ENCODE measurements around the gene DNAJC12.

Gene DNAJC12

GRCh38 chr10:67804395-67804678 lies 33.7 kb downstream of the DNAJC12 start:
- ATAC-seq, result no peak
- TF ChIP-seq POU6F1 (CRISPR knock-in tag; IDR thresholded peaks at IDR 0.05; ENCODE audit: borderline replicate concordance, low read depth) (no peak), CSDC2 (CRISPR knock-in tag; IDR thresholded peaks at IDR 0.05) (no peak), ZFP30 (CRISPR knock-in tag; IDR thresholded peaks at IDR 0.05) (no peak), RARB (CRISPR knock-in tag; IDR thresholded peaks at IDR 0.05) (no peak), ESRRG (CRISPR knock-in tag; IDR thresholded peaks at IDR 0.05) (no peak), SNAI2 (CRISPR knock-in tag; IDR thresholded peaks at IDR 0.05) (no peak), ISL1 (CRISPR knock-in tag; IDR thresholded peaks at IDR 0.05) (no peak), BACH2 (CRISPR knock-in tag; IDR thresholded peaks at IDR 0.05; ENCODE audit: borderline replicate concordance) (no peak), ZNF70 (CRISPR knock-in tag; IDR thresholded peaks at IDR 0.05) (no peak), PPARA (CRISPR knock-in tag; IDR thresholded peaks at IDR 0.05; ENCODE audit: borderline replicate concordance) (no peak), OSR1 (CRISPR knock-in tag; IDR thresholded peaks at IDR 0.05) (no peak), GLIS3 (CRISPR knock-in tag; IDR thresholded peaks at IDR 0.05) (no peak), PATZ1 (CRISPR knock-in tag; IDR thresholded peaks at IDR 0.05; ENCODE audit: borderline replicate concordance) (no peak), TCF4 (CRISPR knock-in tag; IDR thresholded peaks at IDR 0.05; ENCODE audit: borderline replicate concordance) (no peak)
- TF ChIP-seq, protein P1, sequence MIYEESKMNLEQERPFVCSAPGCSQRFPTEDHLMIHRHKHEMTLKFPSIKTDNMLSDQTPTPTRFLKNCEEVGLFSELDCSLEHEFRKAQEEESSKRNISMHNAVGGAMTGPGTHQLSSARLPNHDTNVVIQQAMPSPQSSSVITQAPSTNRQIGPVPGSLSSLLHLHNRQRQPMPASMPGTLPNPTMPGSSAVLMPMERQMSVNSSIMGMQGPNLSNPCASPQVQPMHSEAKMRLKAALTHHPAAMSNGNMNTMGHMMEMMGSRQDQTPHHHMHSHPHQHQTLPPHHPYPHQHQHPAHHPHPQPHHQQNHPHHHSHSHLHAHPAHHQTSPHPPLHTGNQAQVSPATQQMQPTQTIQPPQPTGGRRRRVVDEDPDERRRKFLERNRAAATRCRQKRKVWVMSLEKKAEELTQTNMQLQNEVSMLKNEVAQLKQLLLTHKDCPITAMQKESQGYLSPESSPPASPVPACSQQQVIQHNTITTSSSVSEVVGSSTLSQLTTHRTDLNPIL (CRISPR knock-in tag; IDR thresholded peaks at IDR 0.05; ENCODE audit: low read depth), result no peak

DNA sequence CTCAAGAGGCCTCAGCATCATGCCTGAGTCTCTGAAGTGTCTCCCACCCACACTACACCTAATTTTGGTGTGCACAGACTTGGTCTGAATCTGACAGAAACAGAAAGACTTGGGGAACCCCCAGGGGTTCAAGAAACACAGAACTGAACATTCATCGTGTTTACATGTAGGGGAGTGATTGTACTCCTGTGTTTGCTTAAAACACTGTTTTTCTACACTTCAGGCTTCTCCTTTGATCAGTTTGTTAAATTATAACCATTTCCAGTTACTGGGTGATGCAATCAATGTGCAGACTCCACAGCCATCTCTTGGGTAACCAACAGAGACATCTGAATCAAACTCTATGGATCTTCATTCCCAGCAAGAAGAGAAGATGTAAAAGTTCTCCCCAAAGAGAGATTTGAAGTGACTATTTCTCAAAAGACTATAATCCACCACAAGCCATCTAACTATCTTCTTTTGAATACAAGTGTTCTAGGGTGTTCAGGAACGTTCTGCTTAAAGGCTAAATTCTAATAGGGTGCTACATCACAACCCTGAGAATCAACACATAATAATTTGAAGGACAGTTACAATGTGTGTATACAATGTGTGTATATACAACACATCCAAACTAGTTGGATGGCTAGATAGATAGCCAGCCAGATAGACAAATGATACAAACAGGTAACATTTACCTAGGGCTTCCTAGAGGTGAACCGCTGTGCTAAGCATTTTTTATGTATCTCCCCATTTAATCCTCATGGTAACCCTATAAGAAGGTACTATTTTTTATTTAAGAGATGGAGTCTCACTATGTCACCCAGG lies 34.2 kb downstream of the DNAJC12 start:
- ATAC-seq, result no peak
- TF ChIP-seq CSRNP3 (CRISPR knock-in tag; IDR thresholded peaks at IDR 0.05) (no peak), ZNF70 (CRISPR knock-in tag; IDR thresholded peaks at IDR 0.05) (no peak), ARNTL (CRISPR knock-in tag; IDR thresholded peaks at IDR 0.05; ENCODE audit: borderline replicate concordance, low read depth) (no peak), PPARA (CRISPR knock-in tag; IDR thresholded peaks at IDR 0.05; ENCODE audit: borderline replicate concordance) (no peak), ZFP3 (CRISPR knock-in tag; IDR thresholded peaks at IDR 0.05) (no peak), TCF4 (CRISPR knock-in tag; IDR thresholded peaks at IDR 0.05; ENCODE audit: borderline replicate concordance) (no peak), RARB (CRISPR knock-in tag; IDR thresholded peaks at IDR 0.05) (no peak), ZC3H10 (CRISPR knock-in tag; IDR thresholded peaks at IDR 0.05) (no peak), BACH2 (CRISPR knock-in tag; IDR thresholded peaks at IDR 0.05; ENCODE audit: borderline replicate concordance) (no peak), ISL1 (CRISPR knock-in tag; IDR thresholded peaks at IDR 0.05) (no peak), OSR1 (CRISPR knock-in tag; IDR thresholded peaks at IDR 0.05) (no peak)

GRCh38 chr10:67802767-67803538 lies 35.0 kb downstream of the DNAJC12 start:
- no peak for ATAC-seq
- TF ChIP-seq TCF4 (CRISPR knock-in tag; IDR thresholded peaks at IDR 0.05; ENCODE audit: borderline replicate concordance), result no peak
- no peak for TF ChIP-seq BACH2 (CRISPR knock-in tag; IDR thresholded peaks at IDR 0.05; ENCODE audit: borderline replicate concordance)
- TF ChIP-seq, protein P1 (CRISPR knock-in tag; IDR thresholded peaks at IDR 0.05; ENCODE audit: low read depth), result no peak
- TF ChIP-seq, protein P2, sequence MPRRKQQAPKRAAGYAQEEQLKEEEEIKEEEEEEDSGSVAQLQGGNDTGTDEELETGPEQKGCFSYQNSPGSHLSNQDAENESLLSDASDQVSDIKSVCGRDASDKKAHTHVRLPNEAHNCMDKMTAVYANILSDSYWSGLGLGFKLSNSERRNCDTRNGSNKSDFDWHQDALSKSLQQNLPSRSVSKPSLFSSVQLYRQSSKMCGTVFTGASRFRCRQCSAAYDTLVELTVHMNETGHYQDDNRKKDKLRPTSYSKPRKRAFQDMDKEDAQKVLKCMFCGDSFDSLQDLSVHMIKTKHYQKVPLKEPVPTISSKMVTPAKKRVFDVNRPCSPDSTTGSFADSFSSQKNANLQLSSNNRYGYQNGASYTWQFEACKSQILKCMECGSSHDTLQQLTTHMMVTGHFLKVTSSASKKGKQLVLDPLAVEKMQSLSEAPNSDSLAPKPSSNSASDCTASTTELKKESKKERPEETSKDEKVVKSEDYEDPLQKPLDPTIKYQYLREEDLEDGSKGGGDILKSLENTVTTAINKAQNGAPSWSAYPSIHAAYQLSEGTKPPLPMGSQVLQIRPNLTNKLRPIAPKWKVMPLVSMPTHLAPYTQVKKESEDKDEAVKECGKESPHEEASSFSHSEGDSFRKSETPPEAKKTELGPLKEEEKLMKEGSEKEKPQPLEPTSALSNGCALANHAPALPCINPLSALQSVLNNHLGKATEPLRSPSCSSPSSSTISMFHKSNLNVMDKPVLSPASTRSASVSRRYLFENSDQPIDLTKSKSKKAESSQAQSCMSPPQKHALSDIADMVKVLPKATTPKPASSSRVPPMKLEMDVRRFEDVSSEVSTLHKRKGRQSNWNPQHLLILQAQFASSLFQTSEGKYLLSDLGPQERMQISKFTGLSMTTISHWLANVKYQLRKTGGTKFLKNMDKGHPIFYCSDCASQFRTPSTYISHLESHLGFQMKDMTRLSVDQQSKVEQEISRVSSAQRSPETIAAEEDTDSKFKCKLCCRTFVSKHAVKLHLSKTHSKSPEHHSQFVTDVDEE (CRISPR knock-in tag; IDR thresholded peaks at IDR 0.05), result no peak
- no peak for TF ChIP-seq ZNF565 (CRISPR knock-in tag; conservative IDR thresholded peaks at IDR 0.05; ENCODE audit: low read depth)
- TF ChIP-seq CSRNP3 (CRISPR knock-in tag; IDR thresholded peaks at IDR 0.05), result no peak
- TF ChIP-seq PPARA (CRISPR knock-in tag; IDR thresholded peaks at IDR 0.05; ENCODE audit: borderline replicate concordance), result no peak
- no peak for TF ChIP-seq GLIS3 (CRISPR knock-in tag; IDR thresholded peaks at IDR 0.05)
- TF ChIP-seq SNAI2 (CRISPR knock-in tag; IDR thresholded peaks at IDR 0.05), result no peak
- no peak for TF ChIP-seq OSR1 (CRISPR knock-in tag; IDR thresholded peaks at IDR 0.05)
- TF ChIP-seq ARNTL (CRISPR knock-in tag; IDR thresholded peaks at IDR 0.05; ENCODE audit: borderline replicate concordance, low read depth), result no peak
- no peak for TF ChIP-seq ZFP30 (CRISPR knock-in tag; IDR thresholded peaks at IDR 0.05)
- no peak for TF ChIP-seq ZNF70 (CRISPR knock-in tag; IDR thresholded peaks at IDR 0.05)
- no peak for TF ChIP-seq ISL1 (CRISPR knock-in tag; IDR thresholded peaks at IDR 0.05)

Data from SK-N-SH treated with all-trans-retinoic acid at 6 μM for 48 hours (cell line).